ENCODE results near the gene RNF208.
A peak's percentile ranks its signal among the peaks of the same experiment; 100 is the strongest.

The RNF208 gene

DNA sequence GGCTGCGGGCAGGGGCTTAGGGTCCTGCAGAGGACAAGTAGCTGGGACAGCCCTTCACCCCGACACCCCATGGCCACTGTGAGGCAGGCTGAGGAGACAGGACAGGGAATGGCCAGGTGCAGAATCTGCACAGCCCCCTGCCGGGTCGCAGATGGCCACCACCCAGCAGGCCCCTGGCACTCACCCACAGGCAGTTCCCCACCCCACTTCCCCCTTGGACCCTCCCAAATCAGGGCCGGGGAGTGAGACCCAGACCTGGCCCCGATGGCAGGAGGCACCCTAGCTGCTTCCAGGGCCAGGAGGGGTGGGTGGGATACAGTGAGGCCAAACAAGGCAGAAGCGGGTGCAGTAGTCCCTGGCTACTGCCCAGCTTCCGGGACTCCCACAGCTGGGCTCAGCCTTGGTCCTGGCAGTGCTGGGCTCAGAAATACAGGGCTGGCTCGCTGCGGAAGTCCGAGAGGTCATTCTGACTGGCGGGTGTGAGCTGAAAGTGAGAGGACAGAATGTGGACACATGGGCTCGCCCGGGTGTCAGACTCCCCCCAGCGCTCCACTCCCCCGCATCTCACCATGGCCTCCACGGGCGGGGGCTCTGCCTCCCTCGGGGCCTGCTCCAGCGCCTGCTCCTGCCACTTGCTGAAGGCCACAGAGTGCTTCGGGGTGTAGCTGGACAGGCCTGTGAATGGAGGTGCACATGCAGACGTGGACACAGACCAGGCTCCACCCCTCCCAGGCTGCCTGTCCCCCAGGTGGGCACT is 30.2 kb downstream of the RNF208 start:
- no peak for DNase-seq (ENCODE audit: low read depth)

DNA sequence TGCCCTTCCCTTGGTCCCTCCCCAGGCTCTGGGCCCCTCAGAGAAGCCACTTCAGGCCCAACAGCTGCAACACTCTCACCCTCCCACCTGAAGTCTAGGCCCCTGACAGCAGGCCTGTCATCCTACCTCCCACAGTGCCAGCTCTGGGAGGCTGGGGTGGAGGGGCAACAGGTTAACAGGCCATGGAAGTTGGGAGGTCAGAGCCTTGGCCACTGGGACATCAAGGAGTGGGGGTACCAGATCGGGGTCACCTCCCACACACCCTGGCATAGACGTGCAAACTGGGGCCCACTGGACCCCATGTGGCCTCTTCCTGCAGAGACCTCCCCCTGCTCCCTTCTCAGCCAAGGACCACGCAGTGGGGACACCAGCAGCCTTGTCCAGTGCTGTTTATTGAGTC is 30.8 kb downstream of the RNF208 start:
- no peak for DNase-seq (ENCODE audit: low read depth)

DNA sequence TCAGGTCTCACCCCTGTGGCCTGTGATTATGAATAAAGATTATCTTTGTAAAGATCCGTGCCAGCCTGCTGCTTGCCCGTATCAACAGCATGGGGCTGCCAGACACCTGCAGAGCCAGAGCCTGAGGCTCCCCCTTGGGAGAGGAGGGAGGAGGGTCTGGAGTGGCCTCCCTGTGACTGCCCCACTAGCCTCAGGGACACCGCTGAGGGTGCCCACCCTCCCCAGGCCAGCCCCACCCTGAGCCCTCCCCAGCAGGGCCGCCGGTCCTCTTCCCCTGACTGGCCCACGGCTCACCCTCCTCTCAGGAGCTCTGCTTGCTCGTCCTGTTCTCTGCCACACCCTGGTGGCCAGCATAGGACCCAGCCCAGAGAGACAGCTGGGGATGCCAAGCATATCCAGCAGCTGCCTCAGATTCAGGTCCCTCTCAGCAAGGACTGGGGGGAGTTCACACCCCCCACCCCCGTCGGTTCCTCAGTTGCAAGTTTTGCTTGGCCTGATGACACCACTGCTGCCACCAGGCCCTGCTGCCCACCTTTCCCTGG is 31.7 kb downstream of the RNF208 start:
- no peak for DNase-seq (ENCODE audit: low read depth)

DNA sequence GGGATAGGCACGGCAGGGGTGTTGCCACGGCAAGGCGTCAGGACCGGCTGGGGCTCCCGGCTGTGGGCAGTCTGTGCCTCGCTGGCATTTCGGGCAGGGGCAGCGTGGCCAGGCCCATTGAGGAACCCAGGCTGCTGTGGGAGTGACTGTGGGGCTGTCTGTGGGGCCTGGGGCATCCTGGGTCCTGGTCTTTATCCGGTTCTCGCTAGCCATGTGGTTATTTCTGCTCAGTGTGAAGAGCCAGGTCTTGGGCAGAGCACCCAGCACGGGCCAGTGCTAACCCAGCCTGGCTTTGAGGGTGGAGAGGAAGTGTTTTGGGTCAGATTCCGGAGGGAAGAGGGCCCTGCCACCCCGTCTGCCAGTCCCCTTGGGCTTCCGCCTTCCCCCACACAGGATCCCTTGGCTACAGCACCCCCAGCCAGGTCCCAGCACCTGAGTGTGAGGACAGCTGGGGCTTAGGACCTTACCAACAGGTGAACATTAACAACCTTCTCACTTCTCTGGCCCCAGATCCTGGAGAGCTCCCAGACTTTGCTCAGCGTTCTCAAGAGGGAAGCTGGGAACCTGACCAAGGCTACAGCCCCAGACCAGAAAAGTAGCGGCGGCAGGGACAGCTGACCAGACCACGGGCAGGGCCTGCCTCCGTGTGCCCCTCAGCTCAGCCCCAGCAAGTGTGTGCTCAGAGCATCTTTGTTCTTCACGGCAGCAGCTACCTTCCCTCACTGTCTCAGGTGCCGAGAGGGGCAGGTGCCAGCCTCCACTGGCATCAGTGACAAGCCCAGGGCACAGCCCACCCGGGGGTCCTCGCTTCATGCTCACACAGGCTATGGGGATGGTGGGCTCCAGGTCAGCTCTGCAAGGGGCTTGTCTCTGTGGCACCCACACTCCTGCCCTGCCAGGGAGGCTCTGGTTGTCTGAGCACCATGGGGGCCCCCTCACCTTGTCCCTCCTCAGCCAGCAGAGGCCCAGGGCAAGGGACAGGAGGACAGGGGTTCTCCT is 32.4 kb downstream of the RNF208 start:
- DNase-seq (ENCODE audit: low read depth): no peak

DNA sequence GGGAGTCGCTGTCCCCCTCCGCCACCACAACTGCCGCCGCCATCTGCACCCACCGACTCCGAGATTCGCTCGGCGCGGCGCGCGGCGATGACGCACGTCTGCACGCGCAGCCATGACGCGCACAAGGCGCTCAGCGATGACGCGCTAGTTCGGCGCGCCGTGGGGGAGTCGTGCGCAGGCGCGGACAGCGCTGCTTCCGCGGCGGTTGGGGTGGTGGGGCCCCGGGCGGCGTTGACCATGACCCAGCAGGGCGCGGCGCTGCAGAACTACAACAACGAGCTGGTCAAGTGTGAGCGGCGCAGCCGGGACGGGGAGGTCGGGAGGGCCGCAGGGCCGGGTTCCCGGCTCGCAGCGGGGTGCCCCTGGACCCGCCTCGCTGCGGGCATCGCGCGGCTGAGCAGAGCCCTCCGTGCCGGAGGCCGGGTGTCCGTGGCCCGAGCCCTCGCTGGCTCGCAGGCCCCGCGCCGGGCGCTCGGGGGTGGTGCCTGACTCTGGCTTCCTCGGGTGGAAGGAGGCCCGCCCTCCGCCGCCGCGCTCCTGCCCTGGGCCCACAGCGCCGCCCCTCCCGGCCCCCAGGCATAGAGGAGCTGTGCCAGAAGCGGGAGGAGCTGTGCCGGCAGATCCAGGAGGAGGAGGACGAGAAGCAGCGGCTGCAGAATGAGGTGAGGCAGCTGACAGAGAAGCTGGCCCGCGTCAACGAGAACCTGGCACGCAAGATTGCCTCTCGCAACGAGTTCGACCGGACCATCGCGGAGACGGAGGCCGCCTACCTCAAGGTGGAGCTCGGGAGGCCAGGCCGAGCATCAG is 33.3 kb downstream of the RNF208 start, which contains the start of the genes ANAPC2 and SSNA1:
Gene ANAPC2, minus strand, starts transcription at position 71 of the 807 bp plus-strand sequence. Its CDS starts 28 bp downstream, at position 43.
Gene SSNA1, plus strand, starts transcription at position 187 of the 807 bp plus-strand sequence. Its CDS starts 51 bp downstream, at position 238.
- DNase-seq (ENCODE audit: low read depth): peak; percentile 75

DNA sequence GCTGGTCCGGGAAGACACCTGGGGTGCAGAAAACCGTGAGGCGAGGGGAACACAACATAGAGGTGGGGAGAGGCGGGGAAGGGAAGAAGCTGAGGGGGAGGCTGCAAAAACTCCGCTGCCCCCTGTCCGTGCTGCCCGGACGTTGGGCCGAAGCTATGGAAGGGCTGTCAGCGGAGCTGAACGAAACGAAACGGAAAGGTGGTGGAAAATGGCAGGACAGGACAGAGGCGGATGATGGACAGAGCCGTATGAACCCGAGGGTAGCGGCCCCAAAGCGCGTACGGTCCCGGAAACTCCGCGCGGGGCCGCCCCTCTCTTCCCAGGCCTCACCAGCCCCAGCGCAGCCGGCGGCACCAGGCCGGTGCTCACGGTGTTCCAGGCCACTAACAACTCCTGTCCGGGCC is 34.0 kb downstream of the RNF208 start:
- DNase-seq (ENCODE audit: low read depth): no peak

DNA sequence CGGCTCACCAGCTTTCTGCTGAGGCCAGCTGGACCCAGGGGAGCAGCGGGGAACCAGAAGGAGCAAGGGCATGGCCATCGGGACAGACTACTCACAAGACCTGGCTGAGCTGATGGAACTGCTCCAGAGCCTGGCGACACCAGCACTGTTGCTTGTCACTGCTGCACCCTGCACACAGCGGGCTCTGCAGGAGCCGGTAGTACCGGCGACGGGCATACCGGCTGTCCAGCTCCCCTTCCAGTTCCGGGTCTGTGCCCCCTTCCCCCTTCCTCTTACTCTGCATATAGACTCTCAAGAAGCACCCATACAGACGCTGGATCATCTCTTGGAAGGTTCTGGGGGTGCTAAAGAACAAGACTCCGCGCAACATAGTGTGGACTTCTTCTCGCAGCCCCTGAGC is 34.7 kb downstream of the RNF208 start:
- no peak for DNase-seq (ENCODE audit: low read depth)

DNA sequence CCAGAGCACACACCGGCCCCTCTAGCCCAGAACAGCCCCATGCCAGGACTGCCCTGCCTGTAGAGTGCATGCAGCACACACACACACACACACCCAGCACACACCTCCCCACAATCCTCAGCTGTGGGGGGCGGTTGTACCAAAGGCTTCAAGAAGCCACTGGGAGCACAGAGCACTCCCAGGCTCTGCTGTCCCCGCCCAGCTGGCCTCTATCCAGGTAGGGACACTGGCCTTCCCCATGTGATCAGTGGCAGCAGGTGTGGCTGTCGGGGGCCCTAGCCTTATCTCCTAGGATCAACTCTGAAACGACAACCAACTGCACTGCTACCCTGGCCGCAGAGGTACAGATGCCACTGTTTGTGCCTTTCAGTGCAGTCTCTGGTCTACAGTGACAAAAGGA is 35.7 kb downstream of the RNF208 start:
- no peak for DNase-seq (ENCODE audit: low read depth)

DNA sequence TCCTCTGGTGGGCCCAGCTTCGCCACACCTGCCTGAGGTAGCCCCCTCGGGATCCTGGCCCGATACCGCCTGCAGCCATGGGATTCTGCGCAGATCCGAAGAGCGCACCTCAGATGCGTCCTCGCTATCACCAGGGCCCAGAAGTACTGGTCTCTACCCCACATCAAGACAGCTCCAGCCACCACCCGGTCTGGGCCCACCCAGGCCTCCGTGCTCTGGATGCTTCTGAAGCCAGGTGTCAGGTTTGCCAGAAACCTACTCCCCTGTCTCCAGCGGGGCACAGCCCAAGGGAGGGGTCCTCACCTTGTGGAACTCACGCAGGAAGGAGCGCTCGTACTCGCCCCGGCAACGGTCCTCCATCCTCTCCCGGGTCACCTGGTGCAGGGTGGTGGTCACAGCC is 36.1 kb downstream of the RNF208 start:
- DNase-seq (ENCODE audit: low read depth): no peak

DNA sequence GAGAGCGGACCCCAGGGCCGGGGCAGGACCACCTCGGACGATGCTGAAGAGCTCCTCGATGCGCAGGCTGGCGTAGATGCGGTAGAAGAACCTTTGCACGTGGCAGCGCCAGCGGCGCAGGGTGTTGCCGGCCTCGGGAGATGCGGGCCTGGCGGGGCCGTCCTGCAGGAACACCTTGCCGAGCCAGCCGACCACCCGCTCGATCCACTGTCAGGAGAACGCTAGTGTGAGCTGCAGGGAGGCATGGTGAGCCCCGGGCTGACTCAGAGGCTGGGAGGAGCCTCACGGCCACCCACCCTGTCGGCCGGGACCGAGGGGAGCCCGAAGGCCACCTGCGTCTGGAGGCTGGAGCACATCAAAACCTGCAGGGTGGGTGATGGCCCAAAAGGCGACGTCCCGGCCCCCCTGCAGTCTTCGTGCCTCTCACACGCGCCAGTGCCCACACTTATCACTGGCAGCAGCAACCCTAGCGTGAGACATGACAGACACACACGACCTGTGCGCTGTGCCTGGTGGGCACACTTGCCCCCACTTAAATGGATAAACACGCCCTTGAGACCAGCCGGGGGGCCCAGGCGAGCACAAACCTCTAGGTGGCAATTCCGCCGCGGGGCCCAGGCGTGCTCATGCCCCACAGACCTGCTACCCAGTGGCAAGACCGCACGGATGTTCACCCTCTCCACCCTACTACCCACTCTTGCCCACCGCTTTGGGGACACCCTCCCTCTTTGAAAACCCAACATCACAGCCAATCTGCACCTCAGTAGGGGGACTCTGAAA is 37.0 kb downstream of the RNF208 start:
- DNase-seq (ENCODE audit: low read depth): no peak

DNA sequence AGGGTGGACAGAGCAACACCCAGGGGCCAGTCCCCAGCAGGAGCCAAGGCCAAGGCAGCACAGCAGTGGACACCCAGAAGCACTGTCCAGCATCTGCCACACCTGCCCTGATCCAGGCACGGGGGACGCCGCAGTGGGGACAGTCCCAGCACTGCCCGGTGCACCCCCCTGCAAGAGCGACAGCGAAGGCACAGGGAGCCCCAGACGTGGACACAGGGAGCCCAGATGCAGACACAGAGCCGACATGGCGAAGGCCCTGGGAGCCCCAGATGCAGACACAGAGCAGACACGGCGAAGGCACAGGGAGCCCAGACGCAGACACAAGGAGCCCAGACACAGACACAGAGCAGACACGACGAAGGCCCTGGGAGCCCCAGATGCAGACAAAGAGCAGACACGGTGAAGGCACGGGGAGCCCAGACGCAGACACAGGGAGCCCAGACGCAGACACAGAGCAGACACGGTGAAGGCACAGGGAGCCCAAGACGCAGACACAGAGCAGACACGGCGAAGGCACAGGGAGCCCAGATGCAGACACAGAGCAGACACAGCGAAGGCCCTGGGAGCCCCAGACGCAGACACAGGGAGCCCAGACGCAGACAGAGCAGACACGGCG is 38.0 kb downstream of the RNF208 start:
- no peak for DNase-seq (ENCODE audit: low read depth)

DNA sequence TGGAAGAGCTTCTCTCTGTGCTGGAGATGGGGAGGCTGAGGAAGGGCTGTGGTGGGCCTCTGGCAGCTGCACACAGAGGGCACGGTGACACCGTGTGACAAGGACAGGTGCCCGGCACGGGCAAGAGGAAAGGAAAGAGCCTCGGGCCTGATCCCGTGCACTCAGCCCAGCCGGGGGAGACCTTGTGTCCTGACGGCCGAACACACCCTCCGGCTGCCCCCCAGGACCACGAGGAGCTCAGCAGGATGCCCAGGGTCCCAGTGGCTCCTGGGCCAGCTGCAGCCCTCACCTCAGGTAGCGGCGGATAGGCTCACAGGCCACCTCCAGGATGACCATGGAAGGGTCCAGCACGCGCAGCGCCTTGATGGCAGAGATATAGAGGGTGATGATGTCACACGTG is 39.2 kb downstream of the RNF208 start:
- no peak for DNase-seq (ENCODE audit: low read depth)

DNA sequence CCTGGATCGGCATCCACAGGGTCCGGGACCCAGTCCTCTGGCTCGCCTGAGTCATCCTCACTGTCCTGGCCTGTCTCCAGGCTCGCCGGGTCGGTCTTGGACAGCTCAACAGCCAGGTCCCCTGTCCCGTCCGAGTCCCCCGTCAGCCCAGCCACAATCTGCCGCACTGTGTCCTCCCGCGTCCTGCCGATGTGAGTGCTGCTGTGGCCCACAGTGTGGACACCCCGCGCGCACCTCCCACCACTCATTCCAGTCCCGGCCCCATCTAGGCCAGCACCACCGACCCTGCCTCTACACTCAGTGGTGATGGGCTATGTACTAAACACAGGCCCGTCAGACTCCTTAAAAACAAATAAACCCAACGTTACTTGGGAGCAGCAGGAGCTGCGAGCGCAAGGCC is 40.4 kb downstream of the RNF208 start:
- DNase-seq (ENCODE audit: low read depth): no peak

DNA sequence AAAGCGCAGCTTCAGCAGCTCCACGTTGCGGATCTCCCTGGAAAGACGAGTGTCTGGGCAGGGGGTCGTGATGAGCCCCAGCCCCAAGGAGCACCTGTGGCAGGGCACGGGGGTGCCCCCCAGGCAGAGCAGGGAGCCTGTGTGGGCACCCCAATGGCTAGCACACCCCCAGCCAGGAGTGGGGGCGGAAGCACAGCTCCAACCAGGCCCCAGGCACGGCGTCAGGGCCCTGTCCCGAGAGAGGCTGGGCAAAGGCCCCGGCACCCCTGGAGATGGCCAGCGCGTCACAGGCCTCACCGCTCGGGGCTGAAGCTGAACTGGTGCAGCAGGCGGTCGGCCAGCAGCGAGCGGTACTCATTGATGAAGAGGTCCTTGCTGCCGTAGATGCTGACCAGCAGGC is 41.5 kb downstream of the RNF208 start:
- no peak for DNase-seq (ENCODE audit: low read depth)

DNA sequence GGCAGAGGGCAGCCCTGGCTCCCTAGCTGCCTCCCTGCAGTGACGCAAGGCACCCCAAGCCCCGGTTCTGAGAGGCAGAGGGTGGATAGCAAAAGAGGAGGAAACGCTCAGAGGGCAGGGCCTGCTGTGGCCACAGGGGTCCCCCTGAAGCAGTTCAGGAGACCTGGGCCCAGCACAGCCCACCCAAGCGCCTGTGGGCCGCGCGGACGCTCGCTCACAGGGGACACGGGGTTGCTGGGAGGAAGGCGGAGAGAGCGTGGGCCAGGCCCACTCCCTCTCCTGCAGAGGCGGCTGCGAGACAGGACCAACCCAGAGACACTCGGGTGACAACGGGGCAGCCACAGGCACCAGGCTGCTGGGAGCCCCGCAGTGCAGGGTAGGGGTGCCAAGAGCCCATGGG is 42.3 kb downstream of the RNF208 start:
- DNase-seq (ENCODE audit: low read depth): no peak

DNA sequence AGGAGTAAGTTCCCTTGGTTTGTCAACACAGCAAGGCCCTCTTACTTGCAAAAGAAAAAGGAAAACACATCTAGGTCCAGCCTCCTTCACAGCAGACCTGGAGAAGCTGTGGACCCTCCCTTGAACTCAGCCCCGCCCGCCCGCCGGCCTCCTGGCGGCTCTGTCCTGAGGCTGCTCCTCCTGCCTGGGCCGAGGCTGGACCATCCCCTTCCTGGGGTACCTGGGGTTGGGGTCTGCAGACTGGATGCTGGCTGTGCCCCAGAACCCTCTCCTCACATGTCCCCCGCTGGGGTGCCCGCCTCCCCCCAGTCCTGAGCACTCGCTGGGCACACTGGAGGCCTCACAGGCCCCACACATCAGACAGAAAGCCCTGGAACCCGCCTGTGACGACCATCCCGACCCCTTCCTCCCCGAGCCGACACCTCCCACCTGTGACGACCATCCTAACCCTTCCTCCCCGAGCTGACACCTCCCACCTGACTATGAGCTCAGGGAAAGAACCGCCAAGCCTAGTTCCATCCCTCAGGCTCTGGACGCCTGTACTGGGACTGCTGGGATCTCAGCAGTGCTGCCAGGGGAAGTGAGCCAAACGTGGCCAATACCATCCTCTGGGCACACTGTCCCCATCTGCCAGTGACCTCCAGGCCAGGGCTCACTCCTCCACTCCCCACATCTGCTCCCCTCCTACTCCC is 43.0 kb downstream of the RNF208 start:
- no peak for DNase-seq (ENCODE audit: low read depth)

DNA sequence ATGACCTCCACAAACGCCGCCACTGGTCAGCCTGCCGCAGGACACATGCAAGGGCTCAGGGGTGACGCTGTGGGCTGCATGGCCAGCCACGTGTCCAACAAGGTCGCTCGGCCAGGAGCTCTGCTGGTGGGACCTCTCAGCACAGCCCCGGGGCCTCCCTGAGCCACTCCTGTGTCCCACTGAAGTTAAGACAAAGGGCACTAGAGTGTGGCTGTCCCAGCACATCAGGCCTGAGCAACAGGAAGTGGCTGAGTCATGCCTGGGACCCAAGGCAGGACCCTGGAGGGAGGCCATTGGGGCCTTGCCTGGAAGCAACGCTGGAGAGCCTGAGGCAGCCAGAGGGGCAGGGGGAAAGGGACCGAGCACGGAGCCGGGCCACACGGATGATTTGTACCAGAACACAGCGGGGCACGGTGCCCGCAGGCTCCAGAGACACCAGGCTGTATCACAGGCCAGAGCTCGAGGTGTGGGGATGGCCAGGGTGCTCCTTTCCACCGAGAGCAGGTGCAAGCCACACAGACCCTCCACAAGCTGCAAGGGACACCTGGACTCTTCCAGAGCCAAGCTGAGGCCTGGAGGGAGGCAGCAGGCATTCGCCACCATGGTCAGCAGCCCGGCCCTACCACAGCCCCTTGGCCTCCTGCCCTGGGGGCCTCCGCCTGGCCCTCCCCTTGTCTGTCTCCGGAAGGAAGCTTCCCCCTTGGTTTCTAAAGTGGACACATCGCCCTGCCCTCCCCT is 43.7 kb downstream of the RNF208 start:
- no peak for DNase-seq (ENCODE audit: low read depth)

DNA sequence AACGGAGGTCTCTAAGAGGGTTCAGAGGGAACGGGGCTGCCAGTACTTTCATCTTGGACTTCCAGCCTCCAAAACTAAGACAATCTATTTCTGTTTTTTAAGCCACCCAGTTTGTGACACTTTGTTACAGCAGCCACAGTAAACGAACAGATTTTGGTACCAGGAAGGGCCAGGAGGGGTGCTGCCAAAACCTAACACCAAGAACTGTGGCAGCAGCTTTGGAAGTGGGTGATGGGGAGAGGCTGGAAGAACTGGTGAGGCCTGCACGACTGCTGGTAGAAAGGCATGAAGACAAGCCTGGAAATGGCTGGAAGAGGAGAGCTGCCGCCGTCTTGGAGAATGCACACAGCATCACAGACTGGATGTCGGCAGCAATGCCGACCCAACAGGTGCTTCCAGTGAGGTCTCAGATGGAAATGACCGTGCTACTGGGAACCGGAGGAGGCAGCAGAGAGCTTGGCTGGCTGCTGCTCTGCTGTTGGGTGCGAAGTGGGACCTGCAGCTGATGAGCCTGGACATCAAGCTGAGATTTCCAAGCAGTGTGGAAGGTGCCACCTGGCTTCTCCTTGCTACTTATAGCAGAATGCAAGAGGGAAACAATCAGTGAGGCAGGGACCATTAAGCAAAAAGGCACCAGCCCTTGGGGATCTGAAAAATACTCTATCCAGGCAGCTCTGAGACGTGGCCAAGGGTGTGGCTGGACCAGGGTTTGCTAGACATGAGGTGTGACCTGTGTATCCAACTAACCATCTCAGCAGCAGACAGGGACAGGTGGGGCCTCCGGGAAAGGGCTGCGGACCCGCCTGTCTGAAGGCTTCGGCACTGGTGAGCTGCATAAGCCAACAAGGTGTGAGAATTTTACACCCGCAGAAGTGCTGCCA is 45.5 kb downstream of the RNF208 start:
- DNase-seq (ENCODE audit: low read depth): no peak

Measured in HS-5 (cell line).